ENCODE measurements around the gene QPCT.
"Not testable (repeated sequence)": the region's sequence is repeated elsewhere in the genome, so short reads cannot be mapped to it uniquely, and the experiment has no call there.

QPCT gene

DNA sequence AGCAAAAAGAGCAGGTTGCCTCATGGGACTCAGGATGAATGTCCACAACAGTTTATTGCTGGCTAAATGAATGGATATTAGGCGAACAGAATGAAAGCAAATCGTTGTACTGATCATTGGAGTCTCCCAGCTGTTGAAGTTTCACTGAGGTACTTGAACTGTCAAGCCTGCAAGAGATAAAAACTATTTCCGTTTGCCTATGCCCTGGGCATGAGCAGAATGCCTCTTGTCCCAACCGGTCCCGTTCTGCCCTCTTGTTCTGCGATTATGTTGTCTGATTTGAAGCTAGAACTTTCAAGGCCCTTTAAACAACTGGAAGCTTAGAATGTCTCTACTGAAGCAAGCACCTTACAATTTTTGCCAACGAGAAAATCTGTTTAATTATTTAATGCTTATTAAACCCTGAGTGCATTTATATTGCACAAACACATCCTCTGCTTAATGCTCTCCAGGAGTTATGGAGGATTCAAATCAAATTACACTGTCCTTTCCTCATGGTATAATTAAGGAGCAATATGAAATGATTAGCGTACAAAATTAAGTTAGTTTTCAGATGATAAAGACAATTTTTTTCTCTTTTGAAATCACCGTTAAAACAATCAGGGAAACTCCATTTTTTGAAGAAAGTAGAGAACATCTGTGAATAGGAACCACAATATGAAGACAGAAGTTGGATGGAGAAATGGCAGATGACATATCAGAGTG, 17.7 kb downstream of the QPCT start:
- DNase-seq: no peak

DNA sequence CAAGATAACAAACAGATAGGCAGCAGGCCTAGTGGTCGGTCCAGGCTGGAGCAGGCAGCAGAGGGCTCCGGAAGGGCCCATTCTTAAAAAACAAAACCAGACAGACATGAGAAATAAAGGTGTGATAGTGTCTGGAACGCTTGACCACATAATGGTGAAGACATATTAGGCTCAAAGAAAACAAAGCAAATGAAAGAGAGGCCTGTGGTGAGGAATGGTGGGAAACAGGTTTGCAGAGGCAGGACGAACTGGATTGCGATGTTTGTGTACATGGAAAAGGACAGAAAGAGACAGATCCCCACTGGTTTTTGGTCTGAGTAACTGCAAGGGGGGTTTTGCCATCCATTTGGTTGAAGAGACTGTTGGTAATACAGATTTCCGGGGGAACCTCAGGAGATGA, 19.9 kb downstream of the QPCT start:
- no peak for DNase-seq

DNA sequence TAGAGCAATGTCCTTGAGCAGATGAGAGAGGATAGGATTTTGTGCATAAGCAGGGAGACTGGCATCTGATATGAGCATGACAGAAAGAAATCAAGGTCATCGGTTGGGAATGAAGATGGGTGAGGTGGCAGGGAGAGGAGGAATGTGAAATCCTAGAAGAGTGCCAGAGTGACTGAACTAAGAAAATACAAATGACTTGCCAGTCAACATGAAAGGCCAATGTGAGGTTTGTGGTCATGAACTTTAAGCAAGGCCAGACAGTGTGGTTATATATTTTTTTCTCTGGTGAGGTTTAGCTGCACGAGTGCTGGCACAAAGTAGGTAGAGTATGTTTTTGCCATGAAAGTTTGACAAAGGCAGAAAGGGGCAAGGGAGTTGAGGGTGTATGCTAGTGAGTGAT, 21.2 kb downstream of the QPCT start:
- no peak for DNase-seq

DNA sequence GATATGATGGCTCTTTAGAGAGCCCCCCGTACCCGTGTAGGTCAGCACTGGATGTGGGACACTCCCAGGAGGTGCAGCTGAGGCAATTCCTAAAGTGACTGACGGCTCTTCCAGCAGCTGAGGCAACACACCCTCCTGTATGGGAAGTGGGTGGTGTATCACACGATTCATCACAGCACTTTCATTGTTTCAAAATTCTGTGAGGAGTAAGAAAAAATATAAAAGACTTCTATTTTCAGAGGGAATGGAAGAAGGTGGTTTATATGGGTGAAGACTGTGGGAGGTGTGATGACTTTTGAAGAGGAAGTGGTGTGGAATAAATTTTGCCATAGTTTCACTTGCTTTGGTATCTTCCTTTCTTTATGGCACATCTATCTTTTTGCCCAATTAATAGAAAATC, 22.3 kb downstream of the QPCT start:
- no peak for DNase-seq

DNA sequence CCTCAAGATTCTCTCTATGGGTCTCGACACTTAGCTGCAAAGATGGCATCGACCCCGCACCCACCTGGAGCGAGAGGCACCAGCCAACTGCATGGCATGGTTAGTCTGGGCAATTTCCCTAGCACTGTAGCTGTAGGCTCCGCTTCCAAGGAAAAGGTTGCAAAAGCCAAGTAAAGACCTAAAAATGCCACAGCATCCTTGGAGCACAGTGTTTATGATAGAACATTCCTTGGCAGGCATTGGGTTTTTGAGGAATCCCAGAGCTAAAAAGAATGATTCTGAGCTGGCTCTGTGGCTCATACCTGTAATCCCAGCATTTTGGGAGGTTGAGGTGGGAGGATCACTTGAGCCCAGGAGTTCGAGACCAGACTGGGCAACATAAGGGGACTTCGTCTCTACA, 22.9 kb downstream of the QPCT start:
- no peak for DNase-seq

DNA sequence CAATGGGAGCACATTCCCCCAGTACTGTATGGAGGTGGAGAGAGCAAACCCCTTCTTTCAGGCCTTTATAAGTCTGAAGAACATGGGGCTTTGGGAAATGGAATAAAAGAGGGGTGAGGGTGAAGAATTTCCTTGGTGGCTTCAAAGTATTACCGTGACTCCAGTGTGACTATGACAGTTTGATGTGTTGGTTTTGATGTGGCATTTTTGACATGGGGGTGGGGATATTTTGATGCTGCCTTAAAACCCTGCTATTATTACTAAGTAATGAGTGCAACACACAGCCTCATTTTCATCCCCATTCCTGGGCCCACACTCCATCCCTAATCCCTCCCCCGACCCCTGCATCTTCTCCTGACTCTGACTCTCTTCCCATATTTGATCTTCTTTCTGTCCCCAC, 23.6 kb downstream of the QPCT start:
- DNase-seq: no peak

DNA sequence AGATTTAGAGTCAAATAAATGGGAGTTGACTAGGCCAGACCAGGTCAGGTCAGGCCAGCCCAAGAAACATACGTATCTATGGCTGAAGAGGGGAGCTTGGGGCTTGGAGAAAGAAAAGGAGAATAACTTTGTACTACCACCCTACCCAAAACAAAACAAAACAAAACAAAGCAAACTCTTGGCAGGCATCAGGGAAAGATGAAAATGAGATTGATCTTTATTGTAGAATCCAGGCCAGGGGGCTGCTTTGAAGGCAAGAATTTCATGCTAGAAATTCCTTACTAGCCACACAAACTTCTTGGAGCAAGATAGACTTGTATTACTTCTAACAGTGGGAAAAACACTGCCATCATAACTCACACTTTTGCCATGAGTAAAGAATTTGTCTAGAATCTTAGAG, 26.2 kb downstream of the QPCT start:
- DNase-seq: no peak

DNA sequence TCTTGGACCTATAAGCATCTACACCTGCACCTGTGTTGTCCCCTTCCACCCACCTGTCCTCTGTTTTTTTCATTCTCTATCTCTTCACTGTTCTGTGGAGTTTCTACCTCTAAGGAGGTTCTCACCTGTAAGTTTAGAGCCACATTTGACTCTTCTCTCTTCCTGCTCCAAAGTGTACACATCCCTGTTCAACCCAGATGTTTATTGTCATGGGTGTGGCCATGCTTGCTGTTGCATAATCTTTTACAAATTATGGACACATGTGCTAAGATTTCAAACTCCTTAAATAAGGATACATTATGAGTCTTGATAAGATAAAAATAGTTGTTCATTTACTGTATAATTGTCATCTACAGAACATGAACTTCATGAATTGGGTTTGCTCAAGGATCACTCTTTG, 27.6 kb downstream of the QPCT start:
- DNase-seq: no peak

DNA sequence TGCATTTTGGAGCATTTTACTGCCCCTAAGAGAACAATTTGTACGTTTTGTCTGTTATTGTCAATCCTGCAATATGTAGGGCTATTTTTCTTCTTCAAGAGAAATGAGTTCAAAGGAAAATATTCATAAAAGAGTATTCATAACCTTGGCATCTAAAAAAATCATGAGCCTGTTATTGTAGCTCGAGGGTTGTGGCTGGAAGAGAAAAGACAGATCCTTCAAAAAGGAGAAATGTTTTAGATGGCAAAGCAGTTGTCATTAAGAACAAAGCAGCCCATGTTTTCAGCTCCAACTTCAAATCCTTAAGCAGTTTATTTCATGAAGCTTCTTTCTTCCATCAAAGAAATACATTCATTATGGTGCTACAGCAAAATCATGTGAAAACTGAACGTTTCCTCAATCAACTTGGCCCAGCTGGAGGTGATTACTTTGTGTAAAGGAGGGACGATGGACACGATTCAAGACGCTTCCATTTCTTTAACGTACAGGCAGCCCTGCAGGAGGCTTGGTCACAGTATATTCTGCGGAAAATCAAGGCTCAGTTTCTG, 31.4 kb downstream of the QPCT start:
- no peak for DNase-seq

DNA sequence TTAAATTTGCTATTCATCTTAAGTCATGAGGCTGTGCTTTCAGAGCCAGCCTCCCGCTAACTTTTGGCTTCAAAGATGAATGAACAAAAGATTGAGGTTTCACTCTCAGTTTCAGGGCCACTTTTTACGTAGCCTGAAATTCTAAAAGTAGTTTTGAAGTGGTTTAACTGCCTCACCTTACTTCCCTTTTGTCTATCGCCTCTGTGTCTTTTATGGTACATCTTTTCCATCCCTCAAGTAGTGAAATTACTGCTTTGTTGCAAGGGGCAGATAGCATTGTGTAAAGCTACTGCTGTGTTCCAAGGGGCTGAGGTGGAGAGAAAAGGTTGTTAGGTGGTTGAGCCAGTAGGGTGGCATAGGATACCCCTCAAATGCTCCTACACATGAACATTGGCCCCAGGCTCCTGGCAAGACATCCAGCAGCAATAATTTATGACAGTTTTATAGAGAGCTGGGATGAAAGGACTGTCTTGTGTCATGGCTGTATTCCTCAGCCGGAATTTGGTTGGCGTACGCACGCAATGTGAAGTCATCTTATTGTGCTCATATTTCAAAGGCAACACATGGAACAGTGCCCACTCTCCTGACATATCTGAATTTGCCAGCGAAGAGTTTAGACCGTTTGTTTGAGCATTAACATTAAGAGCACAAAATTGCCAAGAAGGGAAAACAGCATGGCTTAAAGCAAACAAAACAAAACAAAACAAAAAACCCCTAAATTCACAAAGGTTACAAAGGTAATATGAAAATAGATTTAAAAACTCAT, 32.2 kb downstream of the QPCT start:
- DNase-seq: no peak

DNA sequence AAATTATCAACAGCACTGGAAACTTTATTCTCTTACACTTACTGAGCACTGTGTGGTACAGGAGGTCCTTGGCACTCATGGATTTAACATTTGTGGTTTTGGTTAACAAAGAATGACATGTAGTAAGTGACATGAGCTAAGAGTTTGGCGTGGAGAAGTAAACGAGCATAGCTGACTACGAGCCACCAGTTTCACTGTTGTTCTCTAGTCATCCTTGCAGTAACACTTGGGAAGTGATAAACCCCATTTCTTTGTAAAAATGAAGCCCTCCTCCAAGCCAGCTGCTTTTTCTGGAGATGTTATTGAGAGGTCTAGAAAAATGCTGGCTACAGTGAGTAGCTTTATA, 32.7 kb downstream of the QPCT start:
- DNase-seq: no peak

DNA sequence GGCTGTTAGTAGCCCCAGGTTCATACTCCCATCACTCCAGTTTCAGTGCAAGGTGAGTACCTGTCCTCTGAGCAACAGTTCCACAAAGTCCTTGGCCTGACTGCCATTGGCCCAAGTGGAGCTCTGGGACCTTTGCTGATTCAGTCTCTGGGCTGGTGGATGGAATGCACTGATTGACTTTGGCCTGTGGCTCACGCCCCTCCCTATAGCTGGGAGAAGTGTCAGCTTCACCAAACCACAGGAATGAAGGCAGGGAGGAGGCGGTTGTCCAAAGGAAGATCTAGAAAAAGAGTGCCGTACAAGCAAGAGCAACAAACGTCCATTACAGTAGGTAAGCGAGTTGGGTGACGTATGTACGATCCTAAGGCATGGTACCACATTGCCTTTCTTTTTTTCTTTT, 34.0 kb downstream of the QPCT start:
- no peak for DNase-seq

DNA sequence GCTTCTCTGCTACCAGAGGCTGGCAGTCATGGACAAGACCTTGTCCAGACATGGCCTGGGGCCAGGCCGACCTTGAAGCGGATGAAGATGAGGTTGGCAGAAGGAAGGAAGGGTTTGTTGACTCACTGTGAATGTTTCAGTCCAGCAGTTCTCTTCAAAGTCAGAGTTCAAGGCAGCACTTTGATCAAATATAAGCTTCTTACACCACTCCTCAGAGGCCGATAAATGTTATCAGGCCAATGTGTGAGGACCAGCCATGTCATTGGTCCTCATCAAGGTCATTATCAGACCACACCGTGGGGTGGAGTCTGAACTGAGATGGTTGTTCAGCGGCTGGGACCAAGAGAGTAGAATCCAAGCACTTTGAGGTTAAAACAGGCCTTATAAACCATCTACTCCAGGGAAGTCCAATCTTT, 35.5 kb downstream of the QPCT start:
- DNase-seq: no peak

DNA sequence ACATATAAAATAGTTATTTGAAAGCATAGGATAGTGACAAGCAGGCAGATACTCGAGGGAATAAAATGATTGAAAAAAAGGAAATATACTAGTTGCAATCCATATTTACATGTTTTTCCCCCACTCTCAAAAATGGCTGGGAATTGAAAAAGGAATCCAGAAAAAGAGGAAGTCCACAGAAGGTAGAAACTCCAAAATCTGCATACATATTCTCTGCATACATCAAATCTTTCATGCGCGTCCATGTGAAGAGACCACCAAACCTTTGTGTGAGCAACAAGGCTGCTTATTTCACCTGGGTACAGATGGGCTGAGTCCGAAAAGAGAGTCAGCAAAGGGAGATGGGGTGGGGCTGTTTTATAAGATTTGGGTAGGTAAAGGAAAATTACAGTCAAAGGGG, 36.4 kb downstream of the QPCT start:
- DNase-seq: not testable (repeated sequence)

DNA sequence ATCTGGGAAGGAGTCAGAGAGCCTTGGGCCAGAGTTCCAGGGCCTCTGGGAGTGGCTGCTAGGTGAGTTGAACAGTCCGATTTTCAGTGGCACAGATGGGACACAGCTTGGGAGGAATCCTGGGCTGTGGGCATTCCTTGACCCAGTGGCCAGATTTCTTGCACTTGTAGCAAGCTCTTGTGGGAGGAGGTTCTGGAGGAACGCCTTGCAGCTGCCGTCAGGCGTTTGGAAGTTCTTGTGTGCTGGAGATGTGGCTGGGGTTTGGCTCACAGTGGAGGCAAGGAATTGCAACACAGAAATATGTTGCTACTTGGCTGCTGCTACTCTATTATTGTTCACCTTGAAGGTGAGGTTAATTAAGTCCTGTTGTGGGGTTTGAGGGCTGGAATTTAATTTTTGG, 39.8 kb downstream of the QPCT start:
- not testable (repeated sequence) for DNase-seq

DNA sequence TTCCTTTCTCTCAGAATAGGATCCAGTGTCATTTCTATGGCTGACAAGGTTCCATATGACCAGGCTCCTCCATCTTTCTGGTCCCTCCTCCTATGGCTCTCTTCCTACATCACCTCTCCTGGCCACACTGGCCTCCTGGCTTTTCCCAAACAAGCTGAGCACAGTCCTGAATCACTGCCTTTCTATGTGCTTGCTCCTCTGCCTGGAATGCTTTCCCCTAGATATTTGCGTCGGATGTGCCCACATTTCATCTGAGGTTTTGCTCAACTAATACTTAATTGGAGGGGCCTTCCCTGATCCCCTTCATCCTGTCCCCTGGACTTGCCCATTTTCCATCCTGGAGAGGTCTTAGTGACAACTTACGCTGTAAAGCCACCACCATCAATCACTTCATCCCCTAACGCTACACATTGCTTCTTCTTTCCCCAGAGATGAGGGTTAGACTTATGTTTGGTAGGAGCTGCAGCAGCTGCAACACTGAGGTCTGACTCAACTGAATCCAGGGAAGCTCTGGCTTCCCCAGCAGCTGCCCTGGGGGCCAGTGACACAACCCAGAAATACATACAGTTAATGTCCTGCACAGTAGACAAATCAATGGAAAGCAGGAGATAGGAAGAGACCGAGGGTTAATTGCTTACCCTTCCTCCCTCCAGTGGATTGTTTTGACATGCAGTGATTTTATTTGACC, 42.9 kb downstream of the QPCT start:
- no peak for DNase-seq

DNA sequence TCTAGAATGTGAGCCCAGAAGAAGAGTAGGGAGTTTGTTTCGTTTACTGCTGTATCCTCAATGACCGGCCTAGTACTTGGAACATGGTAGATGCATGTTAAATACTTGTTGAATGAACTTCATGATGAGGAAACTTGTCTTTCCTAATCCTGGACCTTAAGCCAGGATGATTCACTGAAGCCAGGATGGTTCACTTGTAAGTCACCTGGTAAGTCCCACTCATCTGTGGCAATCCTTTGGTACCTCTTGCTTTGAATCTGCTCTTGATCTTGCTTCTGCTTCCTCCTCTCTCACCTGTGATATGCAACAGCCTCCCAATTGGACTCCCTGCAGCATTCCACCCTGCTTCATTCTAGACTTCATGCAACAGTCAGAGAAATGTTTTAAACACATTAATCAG, 43.6 kb downstream of the QPCT start:
- no peak for DNase-seq

DNA sequence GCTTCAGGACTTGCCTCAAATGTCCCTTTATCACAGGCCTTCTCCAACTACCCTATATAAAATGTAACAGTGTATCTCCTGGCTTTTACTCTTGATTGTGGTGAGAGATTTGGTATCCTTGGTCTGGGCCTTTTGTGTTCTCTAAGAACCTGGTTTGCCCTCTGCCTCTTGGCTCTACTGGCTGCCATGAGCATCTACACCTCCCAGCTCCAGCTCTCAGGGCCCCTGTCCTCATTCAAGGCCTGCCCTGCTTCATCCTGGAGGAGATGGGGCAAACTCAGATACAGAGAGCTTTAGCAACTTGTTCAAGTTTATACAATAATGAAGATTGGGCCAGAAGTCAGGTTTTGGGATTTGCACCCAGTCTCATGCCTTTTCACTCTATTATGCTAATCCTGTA, 45.0 kb downstream of the QPCT start:
- no peak for DNase-seq

DNA sequence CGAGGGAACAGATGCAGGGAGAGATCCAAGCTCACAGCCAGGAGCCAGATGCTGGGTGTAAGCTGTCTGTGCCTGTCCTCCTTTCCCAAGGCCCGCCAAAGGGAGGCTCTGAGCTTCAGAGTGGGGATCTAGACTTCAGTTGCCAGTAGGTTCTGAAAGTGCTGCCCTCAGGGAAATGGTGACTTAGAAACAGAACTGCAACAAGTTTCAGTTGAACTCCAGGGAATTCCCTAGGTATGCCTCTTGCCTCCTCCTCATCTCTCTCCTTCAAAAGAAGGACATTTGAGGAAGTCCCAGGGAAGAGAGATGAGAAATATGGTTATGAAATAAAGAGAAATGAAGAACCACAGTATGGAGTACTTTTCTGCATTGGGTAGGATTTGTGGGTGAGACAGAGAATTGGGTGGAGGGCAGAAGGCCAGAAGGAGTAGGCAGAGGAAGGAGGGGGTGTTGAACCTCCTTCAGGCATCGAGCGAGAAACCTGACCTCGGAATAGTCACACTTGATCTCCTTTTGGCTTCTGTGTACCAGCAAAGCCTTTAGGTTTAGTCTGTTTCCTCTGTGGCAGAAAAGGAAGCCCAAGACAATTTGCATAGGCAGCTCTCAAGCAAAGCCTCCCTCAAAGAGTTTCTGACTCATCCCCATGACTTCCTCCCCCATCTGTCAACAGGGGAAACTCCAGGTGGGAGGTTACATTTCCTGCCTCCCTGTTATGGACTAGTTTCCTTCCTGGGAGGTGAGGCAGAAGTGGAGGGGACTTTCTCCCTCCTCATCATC, 45.7 kb downstream of the QPCT start:
- DNase-seq: peak; percentile 2

DNA sequence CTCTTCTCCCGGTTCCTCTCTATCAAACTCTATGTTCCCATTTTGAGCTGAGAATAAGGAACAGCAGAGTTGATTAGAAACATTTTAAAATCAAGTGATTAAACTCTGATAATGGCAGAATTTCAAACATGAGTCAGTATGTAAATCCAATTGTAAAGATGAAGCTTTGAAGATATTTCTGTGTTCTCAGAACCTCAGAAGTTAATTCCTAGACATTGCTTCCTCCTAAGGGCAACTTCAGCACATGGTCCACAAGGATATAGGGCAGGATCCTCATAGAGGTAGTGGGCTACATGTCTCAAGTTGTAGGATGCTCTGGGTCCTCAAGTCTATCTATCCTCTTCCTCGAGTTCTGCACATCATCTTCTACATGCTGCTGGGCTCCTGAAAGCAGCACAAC, 46.3 kb downstream of the QPCT start:
- no peak for DNase-seq

DNA sequence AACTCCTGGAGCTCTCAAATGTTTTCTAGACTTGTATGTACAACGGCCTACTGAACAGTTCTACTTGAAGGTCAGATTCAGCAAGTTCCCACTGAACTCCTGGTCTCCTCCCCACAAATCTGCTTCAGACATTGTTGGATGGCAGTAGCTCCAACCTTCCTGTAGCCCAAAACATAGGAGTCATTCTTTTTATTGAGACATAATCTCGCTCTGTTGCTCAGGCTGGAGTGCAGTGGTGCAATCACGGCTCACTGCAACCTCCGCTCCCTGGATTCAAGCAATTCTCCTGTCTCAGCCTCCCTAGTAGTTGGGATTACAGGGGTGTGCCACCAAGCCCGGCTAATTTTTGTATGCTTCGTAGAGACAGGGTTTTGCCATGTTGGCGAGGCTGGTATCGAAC, 47.3 kb downstream of the QPCT start:
- no peak for DNase-seq

DNA sequence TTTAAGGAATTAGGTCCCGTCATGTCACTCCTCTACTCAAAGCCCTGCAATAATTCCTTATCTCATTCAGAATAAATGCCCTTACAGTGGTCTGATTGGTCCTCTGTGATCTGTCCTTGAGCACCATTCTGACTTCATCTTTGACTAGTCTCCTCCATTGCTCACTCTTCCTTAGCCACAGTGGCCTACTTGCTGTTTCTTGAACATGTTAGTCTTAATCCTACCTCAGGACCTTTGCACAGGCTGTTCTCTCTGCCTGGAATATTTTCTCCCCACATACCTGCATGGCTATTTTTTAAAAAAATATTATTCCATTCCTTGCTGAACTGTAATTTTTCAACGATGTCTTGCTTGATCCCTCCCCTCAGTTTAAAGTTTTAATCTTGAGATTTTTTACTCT, 48.0 kb downstream of the QPCT start:
- no peak for DNase-seq

DNA sequence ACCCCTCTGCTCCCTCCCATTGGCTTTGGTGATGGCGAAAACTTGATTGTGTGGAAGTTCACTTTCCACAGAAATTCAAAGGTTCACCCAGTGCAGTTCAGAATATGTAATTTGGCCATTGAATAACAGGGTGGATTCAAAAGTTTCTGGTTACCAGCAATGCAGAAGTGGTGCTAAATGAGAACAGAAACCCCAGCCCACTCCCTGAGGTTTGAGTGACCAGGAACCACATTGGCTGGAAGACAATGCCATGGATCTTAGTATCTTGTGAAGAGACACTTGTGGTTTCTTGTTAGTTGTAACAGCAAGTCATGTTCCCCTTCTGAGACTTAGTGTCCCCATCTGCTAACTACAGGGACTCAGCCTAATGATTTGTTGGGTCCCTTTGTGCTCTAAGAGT, 49.8 kb downstream of the QPCT start:
- DNase-seq: no peak
